HUES48 (cell line): Measurements from ENCODE around the gene STX12.
"Not testable (repeated sequence)": the region's sequence is repeated elsewhere in the genome, so short reads cannot be mapped to it uniquely, and the experiment has no call there.

Experiments used
- H3K27ac ChIP-seq: one replicate; pipeline ENCODE4 v1.7.0; 2013; ENCODE audit warnings: low read depth, low read length, inconsistent platforms
- H3K27me3 ChIP-seq: 2 replicates; pipeline ENCODE4 v1.6.1; 2013; ENCODE audit warnings: mild to moderate bottlenecking, low read length; ENCODE audit not compliant: control insufficient read depth, insufficient read depth
- H3K36me3 ChIP-seq: 2 replicates; pipeline ENCODE4 v1.6.1; 2013; ENCODE audit warnings: low read length; ENCODE audit not compliant: control insufficient read depth, insufficient read depth
- H3K4me1 ChIP-seq: 2 replicates; pipeline ENCODE4 v1.6.1; 2013; ENCODE audit warnings: mild to moderate bottlenecking, low read length; ENCODE audit not compliant: control insufficient read depth, insufficient read depth
- H3K4me3 ChIP-seq: 2 replicates; pipeline ENCODE4 v1.5.1; 2013; ENCODE audit warnings: mild to moderate bottlenecking, low read depth, low read length
- H3K9ac ChIP-seq: 2 replicates; pipeline ENCODE4 v1.6.1; 2013; ENCODE audit warnings: mild to moderate bottlenecking, low read depth, low read length, moderate library complexity
- H3K9me3 ChIP-seq: 2 replicates; pipeline ENCODE4 v1.6.1; 2013; ENCODE audit warnings: low read length; ENCODE audit not compliant: control insufficient read depth, insufficient read depth

Gene STX12

DNA sequence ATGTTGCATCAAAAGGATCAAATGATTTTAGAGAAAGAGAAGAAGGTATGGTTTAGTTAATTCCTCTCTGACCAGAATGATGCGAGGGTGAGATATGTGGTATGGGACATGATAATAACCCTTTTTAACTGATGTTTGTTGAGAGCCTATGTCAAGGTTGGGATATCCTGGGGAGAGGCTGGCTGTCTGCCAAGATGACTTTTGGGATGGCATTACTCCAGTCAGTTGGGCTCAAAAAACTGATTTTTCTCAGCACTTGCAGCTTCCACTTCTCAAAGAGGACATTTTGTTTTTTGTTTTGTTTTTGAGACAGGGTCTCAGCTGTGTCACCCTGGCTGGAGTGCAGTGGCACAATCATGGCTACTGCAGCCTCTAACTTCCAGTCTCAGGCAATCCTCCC is 17.7 kb upstream of the STX12 start:
- no peak overlapping the region for H3K9ac ChIP-seq
- no peaks in the 10 kb centered on the region for H3K4me1 ChIP-seq
- no peaks in the 10 kb centered on the region for H3K27me3 ChIP-seq
- no peaks in the 10 kb centered on the region for H3K9me3 ChIP-seq
- H3K36me3 ChIP-seq = peaks cover 69% of the 10 kb centered on the region
- H3K4me3 ChIP-seq = no peak overlapping the region
- no peak overlapping the region for H3K27ac ChIP-seq

DNA sequence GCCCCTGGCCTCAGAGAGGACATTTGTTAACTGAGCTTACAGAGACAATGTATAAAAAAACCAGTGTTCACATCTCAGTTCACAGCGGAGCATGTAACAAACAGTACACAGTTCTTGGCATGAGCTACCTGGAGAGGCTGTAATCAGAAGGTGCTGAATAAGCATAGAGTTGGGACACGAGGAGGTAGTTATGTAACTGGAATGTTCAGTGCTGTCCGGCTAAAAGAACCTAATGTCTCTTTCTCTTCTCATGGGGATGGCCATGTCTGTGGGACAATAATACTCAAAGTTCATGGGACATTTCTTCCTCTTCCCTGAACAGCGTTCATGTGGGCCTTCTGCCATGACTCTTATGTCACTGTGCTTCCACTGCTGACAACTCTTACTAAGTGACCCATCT is 17.2 kb upstream of the STX12 start:
- Histone ChIP-seq H3K9me3 (no peaks in the 10 kb centered on the region), H3K27me3 (no peaks in the 10 kb centered on the region), H3K4me3 (no peak overlapping the region), H3K27ac (no peak overlapping the region), H3K36me3 (peaks cover 69% of the 10 kb centered on the region), H3K4me1 (no peaks in the 10 kb centered on the region), H3K9ac (no peak overlapping the region)

DNA sequence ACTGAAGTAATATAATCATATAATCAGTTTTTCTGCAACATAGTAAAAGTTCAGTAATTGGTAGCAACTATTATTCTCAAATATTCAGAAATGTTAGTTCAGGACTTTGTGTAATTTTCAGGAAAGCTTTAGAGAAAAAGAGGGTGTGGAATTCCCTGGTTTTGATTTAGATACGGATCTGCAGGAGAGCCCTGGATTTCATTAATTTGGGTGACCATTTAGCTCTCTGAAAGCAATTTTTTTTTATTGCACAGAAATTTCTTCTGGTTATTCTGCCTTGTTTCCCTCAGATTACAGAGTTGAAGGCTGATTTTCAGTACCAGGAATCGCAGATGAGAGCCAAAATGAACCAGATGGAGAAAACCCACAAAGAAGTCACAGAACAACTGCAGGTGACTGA is 13.8 kb upstream of the STX12 start:
- no peaks in the 10 kb centered on the region for H3K4me1 ChIP-seq
- no peaks in the 10 kb centered on the region for H3K27me3 ChIP-seq
- no peak overlapping the region for H3K4me3 ChIP-seq
- peaks cover 56% of the 10 kb centered on the region for H3K36me3 ChIP-seq
- H3K27ac ChIP-seq = no peak overlapping the region
- H3K9me3 ChIP-seq = no peaks in the 10 kb centered on the region
- no peak overlapping the region for H3K9ac ChIP-seq

DNA sequence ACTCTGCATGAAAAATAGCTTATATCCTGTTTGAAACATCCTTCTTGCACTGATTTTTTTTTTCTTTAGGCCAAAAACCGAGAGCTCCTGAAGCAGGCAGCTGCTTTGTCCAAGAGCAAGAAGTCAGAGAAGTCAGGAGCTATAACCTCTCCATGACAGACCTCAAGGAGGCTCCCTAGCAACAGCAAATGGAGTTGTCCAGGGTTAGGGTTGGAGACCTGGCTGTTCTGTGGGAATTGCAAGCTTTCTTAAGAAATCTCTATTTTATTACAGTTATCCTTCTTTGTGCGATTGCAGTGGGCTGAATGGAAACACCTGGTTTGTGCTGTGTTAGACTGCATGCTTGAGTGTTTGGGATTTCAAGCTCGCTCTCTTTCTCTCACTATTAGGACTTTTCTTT is 12.6 kb upstream of the STX12 start:
- no peak overlapping the region for H3K4me3 ChIP-seq
- no peaks in the 10 kb centered on the region for H3K9me3 ChIP-seq
- no peak overlapping the region for H3K9ac ChIP-seq
- no peak overlapping the region for H3K27ac ChIP-seq
- H3K36me3 ChIP-seq = peaks cover 45% of the 10 kb centered on the region
- H3K27me3 ChIP-seq = no peaks in the 10 kb centered on the region
- H3K4me1 ChIP-seq = no peaks in the 10 kb centered on the region

DNA sequence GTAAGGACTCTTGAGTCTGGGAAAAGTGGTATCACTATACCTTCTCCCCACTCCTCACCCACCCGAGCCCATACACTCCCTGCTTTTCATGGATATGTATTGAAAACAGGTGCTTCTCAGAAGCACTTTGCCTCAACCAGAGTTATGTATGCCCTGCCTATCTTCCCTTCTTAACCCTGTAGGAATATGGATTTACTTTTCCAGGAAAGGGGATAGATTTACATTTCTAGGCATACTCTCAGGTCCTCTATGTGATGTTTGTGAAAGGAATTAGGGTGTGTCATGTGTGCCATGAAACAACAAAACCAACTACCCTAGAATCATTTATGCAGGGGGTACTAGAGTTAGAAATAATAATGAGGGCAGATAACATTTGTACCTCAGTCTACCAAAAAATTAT is 11.0 kb upstream of the STX12 start:
- H3K27me3 ChIP-seq = no peaks in the 10 kb centered on the region
- H3K4me1 ChIP-seq = no peaks in the 10 kb centered on the region
- H3K9me3 ChIP-seq = no peaks in the 10 kb centered on the region
- H3K27ac ChIP-seq = no peak overlapping the region
- no peak overlapping the region for H3K9ac ChIP-seq
- H3K36me3 ChIP-seq = peaks cover 31% of the 10 kb centered on the region
- H3K4me3 ChIP-seq = no peak overlapping the region

DNA sequence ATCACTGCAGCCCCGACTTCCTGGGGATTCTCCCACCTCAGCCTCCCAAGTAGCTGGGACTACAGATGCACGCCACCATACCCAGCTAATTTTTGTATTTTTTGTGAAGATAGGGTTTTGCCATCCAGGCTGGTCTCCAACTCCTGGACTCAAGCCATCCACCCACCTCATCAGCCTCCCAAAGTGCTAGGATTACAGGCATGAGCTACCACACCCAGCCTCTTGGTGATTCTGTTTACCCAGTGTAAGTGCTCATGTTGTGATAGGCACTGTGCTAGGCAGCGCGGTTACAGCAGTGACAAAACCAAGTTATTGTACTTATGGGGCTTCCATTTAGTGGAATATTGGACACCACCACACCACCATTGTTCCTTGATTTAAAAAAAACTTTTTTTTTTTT is 9.7 kb upstream of the STX12 start:
- no peaks in the 10 kb centered on the region for H3K27me3 ChIP-seq
- H3K36me3 ChIP-seq = peaks cover 26% of the 10 kb centered on the region
- H3K4me3 ChIP-seq = no peak overlapping the region
- no peak overlapping the region for H3K9ac ChIP-seq
- no peak overlapping the region for H3K27ac ChIP-seq
- no peaks in the 10 kb centered on the region for H3K9me3 ChIP-seq
- H3K4me1 ChIP-seq = no peaks in the 10 kb centered on the region

DNA sequence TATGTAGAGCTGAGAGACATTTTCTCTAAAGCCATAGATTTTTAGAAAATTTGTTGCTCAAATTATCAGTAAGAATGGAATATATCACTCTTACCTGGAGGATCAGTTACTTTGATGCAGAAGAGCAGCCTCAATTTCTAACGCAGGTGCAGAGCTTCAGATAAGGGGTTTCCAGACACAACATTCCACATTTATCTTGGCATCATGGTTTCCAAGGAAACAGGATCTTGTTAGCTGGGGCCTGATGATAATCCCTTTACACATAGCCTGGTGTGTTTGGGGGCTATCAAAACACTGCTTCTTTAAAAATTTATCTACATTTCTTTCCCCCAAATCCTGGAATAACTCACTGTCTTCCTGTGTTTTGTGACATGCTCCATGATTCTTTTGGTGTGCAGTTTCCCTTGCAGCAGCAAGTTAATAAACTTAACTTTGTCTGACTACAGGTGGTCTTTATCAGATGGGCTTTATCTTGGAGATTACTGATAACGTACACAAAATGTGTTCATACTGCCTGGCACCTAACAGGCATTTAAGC is 2.7 kb upstream of the STX12 start:
- H3K9me3 ChIP-seq = no peaks in the 10 kb centered on the region
- H3K4me1 ChIP-seq = peaks cover 13% of the 10 kb centered on the region
- H3K9ac ChIP-seq = no peak overlapping the region
- H3K36me3 ChIP-seq = no peaks in the 10 kb centered on the region
- H3K27ac ChIP-seq = no peak overlapping the region
- H3K27me3 ChIP-seq = no peaks in the 10 kb centered on the region
- H3K4me3 ChIP-seq = no peak overlapping the region

DNA sequence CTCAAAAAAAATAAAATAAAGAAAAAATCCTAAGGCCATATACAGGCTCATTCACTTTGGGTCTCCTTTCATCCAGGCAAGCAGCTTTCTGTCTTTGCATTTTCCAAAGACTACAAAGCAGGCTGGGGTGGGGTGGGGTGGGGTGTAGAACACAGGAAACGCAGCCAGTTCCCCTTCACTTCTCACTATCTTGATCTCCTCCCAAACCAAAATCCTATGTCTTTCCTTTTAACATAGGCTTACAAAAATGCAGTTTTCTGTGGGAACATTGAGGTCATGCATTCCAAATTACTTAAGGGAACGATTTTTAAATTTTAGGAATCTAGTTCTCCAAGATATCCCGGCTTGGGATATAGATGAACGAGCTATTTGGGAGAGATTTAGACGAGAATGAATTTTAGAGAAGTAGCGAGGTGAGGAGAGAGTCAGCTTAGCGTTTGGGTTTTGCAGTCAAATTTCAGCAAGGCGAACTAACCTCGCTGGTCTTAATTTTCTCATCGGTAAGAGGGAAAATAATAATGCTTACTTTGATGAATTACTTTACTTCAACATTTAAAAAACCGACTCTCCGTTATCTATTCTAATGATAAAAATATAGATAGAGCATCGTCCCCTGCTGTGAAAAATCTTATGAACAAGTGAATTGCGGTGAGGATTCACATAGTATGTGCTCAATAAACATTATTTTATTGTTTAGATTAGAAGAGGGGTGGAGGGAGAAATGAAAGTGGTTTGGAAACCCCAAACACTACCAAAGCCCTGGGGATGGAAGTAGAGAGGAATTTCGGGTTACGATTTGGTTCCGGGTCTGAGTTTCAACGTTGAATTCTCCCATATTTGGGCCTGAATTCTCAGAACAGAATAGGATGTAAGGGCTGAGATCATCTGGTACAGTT is 735 bp upstream of the STX12 start:
- Histone ChIP-seq H3K27me3 (no peaks in the 10 kb centered on the region), H3K9me3 (no peaks in the 10 kb centered on the region), H3K4me3 (peak overlapping the region; percentile 86), H3K4me1 (peaks cover 13% of the 10 kb centered on the region), H3K36me3 (no peaks in the 10 kb centered on the region), H3K9ac (peak overlapping the region; percentile 69), H3K27ac (peak overlapping the region; percentile 77)

DNA sequence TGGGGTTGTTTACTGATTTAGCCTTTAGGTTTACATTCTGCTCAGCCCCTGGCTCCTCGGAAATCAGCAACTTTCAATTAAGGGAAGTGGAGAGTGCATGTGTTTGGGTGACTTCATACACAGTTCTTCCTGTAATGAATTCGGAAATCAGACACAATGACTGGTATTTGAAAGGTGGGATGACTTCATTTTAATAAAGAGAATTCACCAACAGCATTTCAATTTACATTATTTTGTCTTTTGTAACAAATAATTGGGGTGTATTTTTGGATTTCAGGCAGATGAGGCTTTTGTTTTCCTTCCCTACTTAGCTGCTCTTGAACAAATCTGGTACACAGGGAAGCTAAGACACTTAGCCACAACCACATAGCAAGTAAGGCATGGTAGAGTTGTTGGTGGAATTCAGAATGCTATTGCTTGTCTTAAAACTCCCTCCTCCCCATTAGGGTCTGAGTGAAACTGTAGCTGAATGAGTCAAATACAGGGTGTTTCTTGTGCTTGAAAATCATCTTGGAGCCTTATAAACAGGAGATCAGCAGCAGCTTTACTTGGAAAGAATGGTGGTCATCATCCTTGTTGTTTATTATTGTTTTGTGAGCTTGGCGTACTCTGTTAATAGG is 917 bp downstream of the STX12 start:
- Histone ChIP-seq H3K4me1 (peaks cover 13% of the 10 kb centered on the region), H3K9ac (peak overlapping the region; percentile 52), H3K4me3 (peak overlapping the region; percentile 86), H3K36me3 (no peaks in the 10 kb centered on the region), H3K27ac (peak overlapping the region; percentile 66), H3K9me3 (no peaks in the 10 kb centered on the region), H3K27me3 (no peaks in the 10 kb centered on the region)

DNA sequence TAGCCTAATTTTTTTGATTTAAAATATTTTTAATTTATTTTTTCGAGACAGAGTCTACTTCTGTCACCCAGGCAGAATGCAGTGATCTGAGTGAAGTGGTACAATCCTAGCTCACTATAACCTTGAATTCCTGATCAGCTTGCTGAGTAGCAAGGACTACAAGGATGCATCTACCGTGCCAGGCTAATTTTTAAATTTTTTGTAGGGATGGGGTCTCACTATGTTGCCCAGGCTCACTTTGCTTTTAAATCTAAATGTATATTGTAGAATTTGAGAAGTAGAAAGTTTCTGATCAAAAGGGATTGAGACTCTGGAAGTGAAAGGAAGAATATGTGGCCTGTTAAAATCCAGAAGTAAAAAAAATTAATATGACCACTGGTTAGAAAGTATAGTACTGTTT is 1.6 kb downstream of the STX12 start:
- Histone ChIP-seq H3K9ac (no peak overlapping the region), H3K4me3 (no peak overlapping the region), H3K9me3 (no peaks in the 10 kb centered on the region)

DNA sequence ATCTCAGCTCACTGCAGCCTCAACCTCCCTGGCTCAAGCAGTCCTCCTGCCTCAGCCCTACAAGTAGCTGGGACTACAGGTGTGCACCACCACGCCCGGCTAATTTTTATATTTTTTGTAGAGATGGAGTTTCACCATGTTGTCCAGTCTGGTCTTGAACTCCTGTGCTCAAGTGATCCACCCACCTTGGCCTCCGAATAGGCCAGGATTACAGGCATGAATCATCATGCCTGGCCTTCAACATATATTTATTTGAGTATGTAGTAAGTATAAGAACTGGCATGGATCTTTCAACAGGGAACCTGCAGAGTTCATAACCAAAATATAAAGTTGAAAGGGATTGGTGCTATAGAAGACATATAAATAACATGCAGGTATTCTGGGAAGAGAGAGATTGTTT is 2.3 kb downstream of the STX12 start:
- not testable (repeated sequence) for H3K27ac ChIP-seq, H3K9me3 ChIP-seq

More for the DNA sequence above, 1.6 kb downstream of the STX12 start:
- peaks cover 13% of the 10 kb centered on the region for H3K4me1 ChIP-seq
- no peak overlapping the region for H3K27ac ChIP-seq
- H3K36me3 ChIP-seq = no peaks in the 10 kb centered on the region
- no peaks in the 10 kb centered on the region for H3K27me3 ChIP-seq

More for the DNA sequence above, 2.3 kb downstream of the STX12 start:
- H3K9ac ChIP-seq, H3K4me3 ChIP-seq, H3K36me3 ChIP-seq, H3K27me3 ChIP-seq: not testable (repeated sequence)
- peaks cover 13% of the 10 kb centered on the region for H3K4me1 ChIP-seq
